NCI-H82 treated with DMSO at 0.1 percent for 48 hours (cell line): ENCODE results near the gene GMNN.
"Not testable (repeated sequence)": the region's sequence is repeated elsewhere in the genome, so short reads cannot be mapped to it uniquely, and the experiment has no call there.

ENCODE experiments used
- DNase-seq: peaks from one replicate; lab custom pipeline; 2025; ENCODE audit not compliant: unreplicated experiment; lab: John Stamatoyannopoulos, UW

Gene GMNN

GRCh38 chr6:24761193-24761835 lies 13.4 kb upstream of the GMNN start:
- no peak for DNase-seq

GRCh38 chr6:24761851-24762250 lies 12.9 kb upstream of the GMNN start:
- DNase-seq, result no peak

GRCh38 chr6:24763578-24763977 lies 11.2 kb upstream of the GMNN start:
- no peak for DNase-seq

- not testable (repeated sequence) for DNase-seq
These were observed 9.6 kb upstream of the GMNN start for GRCh38 chr6:24764833-24765828.

- DNase-seq, result not testable (repeated sequence)
These were observed 8.8 kb upstream of the GMNN start for GRCh38 chr6:24765968-24766367.

GRCh38 chr6:24766680-24767462 lies 7.9 kb upstream of the GMNN start:
- DNase-seq, result no peak

GRCh38 chr6:24768361-24768760 lies 6.4 kb upstream of the GMNN start:
- DNase-seq, result no peak

- DNase-seq, result no peak
These were observed 852 bp downstream of the GMNN start for GRCh38 chr6:24775520-24776058.

GRCh38 chr6:24777227-24777626 lies 2.5 kb downstream of the GMNN start:
- no peak for DNase-seq

- no peak for DNase-seq
These were observed 3.4 kb downstream of the GMNN start for GRCh38 chr6:24778121-24778520.

GRCh38 chr6:24778878-24779277 lies 4.1 kb downstream of the GMNN start:
- DNase-seq, result no peak

- DNase-seq, result no peak
These were observed 4.8 kb downstream of the GMNN start for GRCh38 chr6:24779416-24780016.

GRCh38 chr6:24780206-24780605 lies 5.5 kb downstream of the GMNN start:
- DNase-seq, result no peak

GRCh38 chr6:24788031-24788665 lies 13.4 kb downstream of the GMNN start:
- no peak for DNase-seq

- DNase-seq, result no peak
These were observed 20.4 kb downstream of the GMNN start for GRCh38 chr6:24795106-24795505.

GRCh38 chr6:24796616-24797290 lies 22.0 kb downstream of the GMNN start:
- no peak for DNase-seq

- no peak for DNase-seq
These were observed 23.0 kb downstream of the GMNN start for GRCh38 chr6:24797596-24798216.

- no peak for DNase-seq
These were observed 24.2 kb downstream of the GMNN start, which contains the start of gene ARMH2 for GRCh38 chr6:24798740-24799540. TSS of gene ARMH2 (minus strand) at chr6:24798917. CDS start at chr6:24798857, 60 bp downstream.
